GM12878 (cell line): ENCODE results near the gene ADGRV1. TPM values are rescaled to one million over a fixed set of nuclear protein-coding genes. Genes with fewer than 3 reads are reported as not detected.

Experiments
- ATAC-seq: fragments of 200-7000 bp; cut with Tn5 transposase; 3 replicates; pipeline ENCODE4 v1.9.1; 2020; ENCODE audit warnings: mild to moderate bottlenecking, moderate library complexity
- BruUV-seq: library from RNA; stranded (reverse); fragments of 400-500 nt; replicated peaks from 2 replicates; lab custom pipeline; 2021; lab: Mats Ljungman, UMichigan
- CTCF ChIA-PET: fragments of 300-600 bp; sonication (Branson Sonifier 250); formaldehyde crosslinking; extraction: SDS; loops from one replicate; lab custom pipeline; 2021; ENCODE audit warnings: inconsistent platforms; lab: Yijun Ruan, JAX
- POLR2A ChIA-PET: fragments of 350-600 bp; formaldehyde crosslinking; extraction: SDS; loops from one replicate; lab custom pipeline; 2021; ENCODE audit warnings: inconsistent platforms; lab: Charles Lee
- RAD21 ChIA-PET: fragments of 300-600 bp; sonication (Branson Sonifier 250); formaldehyde crosslinking; loops from one replicate; lab custom pipeline; 2023; ENCODE audit warnings: antibody characterized with exemption; ENCODE audit not compliant: unreplicated experiment; lab: Charles Lee
- SMC1A ChIA-PET: fragments of 300-600 bp; sonication (Branson Sonifier 250); formaldehyde crosslinking; loops from one replicate; lab custom pipeline; 2023; ENCODE audit not compliant: unreplicated experiment, uncharacterized antibody; lab: Charles Lee
- DNase-seq: peaks from one replicate; pipeline ENCODE4 v3.0.0-alpha.2; 2011; ENCODE audit warnings: low read depth, low spot score
- FAIRE-seq: peaks from 3 replicates; lab custom pipeline; 2011; peaks lifted over from hg19 to GRCh38; lab: Jason Lieb, UNC
- H2AFZ ChIP-seq: 2 replicates; pipeline ENCODE4 v1.6.0; 2011; ENCODE audit warnings: low read depth, low read length, control low read depth; ENCODE audit not compliant: control insufficient read depth
- H3K27ac ChIP-seq: 2 replicates; pipeline ENCODE4 v1.5.1; 2011; ENCODE audit warnings: control low read depth; ENCODE audit not compliant: control insufficient read depth, insufficient read depth
- H3K27me3 ChIP-seq, 2 experiments: replicated peaks in 1 of 2; 2 replicates each; pipeline versions ENCODE4 v1.6.0 to v1.6.1; 2011; ENCODE audit warnings: low read length in 1 of 2; ENCODE audit not compliant: control insufficient read depth in 2 of 2, insufficient read depth in 2 of 2
- H3K36me3 ChIP-seq, 2 experiments: 2 replicates each; pipeline ENCODE4 v1.5.1; 2011; ENCODE audit warnings: low read length in 1 of 2; ENCODE audit not compliant: control insufficient read depth in 2 of 2, insufficient read depth in 2 of 2
- H3K4me1 ChIP-seq: 2 replicates; pipeline ENCODE4 v1.6.1; 2011; ENCODE audit warnings: mild to moderate bottlenecking, low read length, moderate library complexity, mixed read lengths; ENCODE audit not compliant: control insufficient read depth, insufficient read depth
- H3K4me2 ChIP-seq: 2 replicates; pipeline ENCODE4 v1.6.0; 2011; ENCODE audit warnings: control low read depth; ENCODE audit not compliant: control insufficient read depth, insufficient read depth
- H3K4me3 ChIP-seq: fragments of 200-600 bp; sonication (generic); 2 replicates; pipeline ENCODE4 v1.5.1; 2016
- H3K79me2 ChIP-seq: 2 replicates; pipeline ENCODE4 v1.6.0; 2011; ENCODE audit warnings: low read length; ENCODE audit not compliant: control insufficient read depth, insufficient read depth
- H3K9ac ChIP-seq: 2 replicates; pipeline ENCODE4 v1.8.0; 2011; ENCODE audit warnings: low read length, control low read depth, mixed read lengths; ENCODE audit not compliant: control insufficient read depth, insufficient read depth
- H3K9me3 ChIP-seq: replicated peaks from 3 replicates; pipeline ENCODE4 v1.5.1; 2011; ENCODE audit warnings: mild to moderate bottlenecking, low read length; ENCODE audit not compliant: control insufficient read depth, insufficient read depth
- H4K20me1 ChIP-seq: 2 replicates; pipeline ENCODE4 v1.6.0; 2011; ENCODE audit not compliant: control insufficient read depth, insufficient read depth
- BCL11A ChIP-seq: IDR thresholded peaks from 2 replicates; pipeline ENCODE4 v1.6.1; 2011; ENCODE audit warnings: low read depth, low read length
- CBFB ChIP-seq: IDR thresholded peaks from 2 replicates; pipeline ENCODE4 v1.6.1; 2016; ENCODE audit warnings: antibody characterized with exemption, low read depth
- CHD1 ChIP-seq: IDR thresholded peaks from 2 replicates; pipeline ENCODE4 v1.6.1; 2012; ENCODE audit warnings: low read depth, low read length, improper control_type of control experiment
- IKZF1 ChIP-seq: fragments of 450-650 bp; conservative IDR thresholded peaks from 2 replicates; pipeline ENCODE4 v1.6.1; 2017; ENCODE audit warnings: antibody characterized with exemption, mild to moderate bottlenecking
- JUND ChIP-seq: IDR thresholded peaks from 2 replicates; pipeline ENCODE4 v1.6.1; 2012; ENCODE audit warnings: low read depth, mild to moderate bottlenecking, low read length, improper control_type of control experiment, moderate library complexity
- MAX ChIP-seq: IDR thresholded peaks from 2 replicates; pipeline ENCODE4 v1.6.1; 2012; ENCODE audit warnings: low read depth, low read length, improper control_type of control experiment
- NBN ChIP-seq: fragments of 450-650 bp; IDR thresholded peaks from 2 replicates; pipeline ENCODE4 v1.6.1; 2016
- NKRF ChIP-seq: fragments of 450-650 bp; conservative IDR thresholded peaks from 2 replicates; pipeline ENCODE4 v1.6.1; 2017; ENCODE audit warnings: mild to moderate bottlenecking, moderate library complexity
- RAD51 ChIP-seq: fragments of 450-650 bp; IDR thresholded peaks from 2 replicates; pipeline ENCODE4 v1.6.1; 2016; ENCODE audit warnings: moderate library complexity, mild to moderate bottlenecking, inconsistent platforms
- RFX5 ChIP-seq: IDR thresholded peaks from 2 replicates; pipeline ENCODE4 v1.6.1; 2011; ENCODE audit warnings: low read depth, low read length, improper control_type of control experiment
- STAT1 ChIP-seq: fragments of 450-650 bp; conservative IDR thresholded peaks from 2 replicates; pipeline ENCODE4 v1.6.1; 2014; ENCODE audit warnings: antibody characterized with exemption, mild to moderate bottlenecking
- USF2 ChIP-seq: IDR thresholded peaks from 2 replicates; pipeline ENCODE4 v1.6.1; 2011; ENCODE audit warnings: low read depth, low read length, improper control_type of control experiment, borderline replicate concordance
- ZBTB11 ChIP-seq: fragments of 450-650 bp; formaldehyde crosslinking; IDR thresholded peaks from 2 replicates; pipeline ENCODE4 v1.5.0; 2022; ENCODE audit warnings: mild to moderate bottlenecking, missing genetic modification characterization
- ZBTB4 ChIP-seq: fragments of 450-650 bp; formaldehyde crosslinking; IDR thresholded peaks from 2 replicates; pipeline ENCODE4 v1.4.0; 2022; ENCODE audit warnings: mild to moderate bottlenecking, moderate library complexity
- in situ Hi-C: fragments of 300-500 bp; cut with MboI; formaldehyde crosslinking; loops from 9 replicates; pipeline ENCODE4 v1.14.3; 2018; ENCODE audit warnings: mixed read lengths
- intact Hi-C: fragments of 100-400 bp; cut with micrococcal nuclease; formaldehyde crosslinking; loops from one replicate; pipeline ENCODE4 v1.14.2; 2022; ENCODE audit not compliant: unreplicated experiment
- polyA plus RNA-seq, 11 experiments: library from polyadenylated mRNA; depleted of rRNA in 4 of 11; unstranded in 6 of 11; stranded (reverse) in 5 of 11; fragments of >200 nt; fragmentation: Nextera tagmentation in 4 of 11; fragmentation: Illumina TruSeq in 1 of 11; extraction: Ambion mirVana in 4 of 11; extraction: Trizol in 1 of 11; gene quantifications; 1 replicate in 1 of 11; 2 replicates in 10 of 11; pipeline versions ENCODE4 v1.2.1 to v1.2.3, GENCODE V29; 2011 to 2016; ENCODE audit warnings: inconsistent platforms in 2 of 11, missing spikeins in 2 of 11, low read depth in 1 of 11
- total RNA-seq, 4 experiments: library from RNA; depleted of rRNA in 3 of 4; stranded (reverse); fragments of >200 nt in 3 of 4; fragmentation: Illumina TruSeq in 1 of 4; extraction: Trizol in 1 of 4; gene quantifications; 2 replicates each; pipeline versions ENCODE4 v1.2.1 to v1.2.3, GENCODE V29; 2013 to 2021

The ADGRV1 gene
- total and polyA plus RNA-seq, 10 of the 15 experiments (the other 5 are each of a cell fraction or from before 2014, with no cell fraction given), result 0.04 to 8.1 (median 0.16) TPM; not detected in 1

- no peak for TF ChIP-seq MAX
- no peak for TF ChIP-seq IKZF1
- TF ChIP-seq JUND, result no peak
- no peak for TF ChIP-seq RFX5
Measured at GRCh38 chr5:90991201-90991600, 432.6 kb downstream of the ADGRV1 start (continued).

- no peak overlapping the region for H3K4me2 ChIP-seq
- no peak overlapping the region for H3K27ac ChIP-seq
- ChIA-PET SMC1A (interaction anchor here (0.6 to 1.2 kb wide), 2 partner anchors 9 to 552 kb away, joined by 4 read pairs; no protein-coding TSS in a partner anchor), POLR2A (interaction anchor here (1.0 kb wide), 1 partner anchor 18 kb away, joined by 3 read pairs; no protein-coding TSS in a partner anchor), RAD21 (no interaction called here), CTCF (interaction anchor here (1.5 kb wide), 1 partner anchor 63 kb away, joined by 6 read pairs; no protein-coding TSS in a partner anchor)
- H3K4me1 ChIP-seq, result no peaks in the 10 kb centered on the region
- BruUV-seq, result no TSS peak
- H3K79me2 ChIP-seq, result no peaks in the 10 kb centered on the region
- DNase-seq, result no peak
- ATAC-seq, result no peak
- H2AFZ ChIP-seq, result no peak overlapping the region
- no peaks in the 10 kb centered on the region; the same call in 2 of the 3 replicates for H3K9me3 ChIP-seq
- no peak overlapping the region for H3K4me3 ChIP-seq
- H3K27me3 ChIP-seq, result no peaks in the 10 kb centered on the region
- no peak for FAIRE-seq
- intact Hi-C loops, result no loop called here
- no peak overlapping the region for H3K9ac ChIP-seq
- no peaks in the 10 kb centered on the region for H4K20me1 ChIP-seq
- in situ Hi-C loops, result no loop called here
- H3K36me3 ChIP-seq, result no peaks in the 10 kb centered on the region
- no peak for TF ChIP-seq RFX5
- TF ChIP-seq CHD1, result no peak
- no peak for TF ChIP-seq NBN
- TF ChIP-seq BCL11A, result no peak
- no peak for TF ChIP-seq RAD51
- no peak for TF ChIP-seq NKRF
- TF ChIP-seq IKZF1, result no peak
- no peak for TF ChIP-seq STAT1
- no peak for TF ChIP-seq ZBTB4 (CRISPR knock-in tag)
- no peak for TF ChIP-seq CBFB
- no peak for TF ChIP-seq ZBTB11 (CRISPR knock-in tag)
- no peak for TF ChIP-seq USF2
Measured at GRCh38 chr5:90994796-90995195, 436.2 kb downstream of the ADGRV1 start.
